CD4-positive, alpha-beta T cell treated with Interleukin-4 for 1 hour (primary cell): ENCODE results near the gene GRIK5.
A peak's percentile ranks its signal among the peaks of the same experiment; 100 is the strongest.

ENCODE experiments used
- DNase-seq, 2 donors: peaks; one replicate each; pipeline ENCODE4 v3.0.0-alpha.2; 2020 to 2022

GRIK5 gene

GRCh38 chr19:41984961-41985360, 85.0 kb downstream of the GRIK5 start:
- no peak for DNase-seq

GRCh38 chr19:41981724-41982123, 88.3 kb downstream of the GRIK5 start:
- no peak for DNase-seq

DNA sequence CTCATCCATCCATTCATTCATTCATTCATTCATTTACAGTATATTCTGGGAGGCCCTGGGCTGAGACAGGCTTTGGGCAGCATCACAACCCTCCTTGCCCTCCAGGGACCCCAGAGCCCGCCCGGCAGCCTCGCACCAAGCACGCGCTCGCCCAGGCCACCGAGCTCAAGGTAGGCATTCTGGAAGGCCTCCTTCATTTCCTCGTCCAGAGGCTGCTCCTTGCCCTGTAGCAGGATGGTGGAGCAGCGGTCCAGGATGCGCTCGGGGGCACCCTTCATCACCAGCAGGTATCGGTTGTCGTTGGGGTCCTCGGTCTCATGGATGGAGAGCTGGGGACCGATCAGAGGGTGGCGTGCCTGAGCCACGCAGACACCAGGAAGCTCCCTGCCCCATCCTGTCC, 91.5 kb downstream of the GRIK5 start:
- no peak for DNase-seq

- no peak for DNase-seq
These were observed 92.1 kb downstream of the GRIK5 start for GRCh38 chr19:41977916-41978315.

DNA sequence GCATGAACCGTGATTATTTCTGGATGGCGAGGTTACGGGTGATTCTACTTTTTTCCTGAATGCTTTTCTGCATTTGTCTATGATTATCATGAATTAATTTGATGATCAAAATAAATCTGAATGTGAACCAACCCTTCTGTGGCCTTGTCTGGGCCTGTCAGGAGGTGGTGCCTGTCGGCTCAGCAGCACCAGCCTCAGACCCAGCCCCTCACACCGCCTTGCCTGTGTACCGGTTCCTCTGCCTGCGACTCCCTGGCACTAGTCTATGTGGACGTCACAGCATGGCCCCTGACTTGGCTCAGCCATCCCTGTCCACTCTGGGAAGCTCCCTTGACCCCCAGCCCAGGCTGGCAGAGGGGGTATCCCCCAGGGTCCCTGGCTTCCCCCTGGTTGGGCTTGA, 95.4 kb downstream of the GRIK5 start:
- DNase-seq, result no peak

GRCh38 chr19:41971363-41971762, 98.6 kb downstream of the GRIK5 start:
- DNase-seq, result no peak

DNA sequence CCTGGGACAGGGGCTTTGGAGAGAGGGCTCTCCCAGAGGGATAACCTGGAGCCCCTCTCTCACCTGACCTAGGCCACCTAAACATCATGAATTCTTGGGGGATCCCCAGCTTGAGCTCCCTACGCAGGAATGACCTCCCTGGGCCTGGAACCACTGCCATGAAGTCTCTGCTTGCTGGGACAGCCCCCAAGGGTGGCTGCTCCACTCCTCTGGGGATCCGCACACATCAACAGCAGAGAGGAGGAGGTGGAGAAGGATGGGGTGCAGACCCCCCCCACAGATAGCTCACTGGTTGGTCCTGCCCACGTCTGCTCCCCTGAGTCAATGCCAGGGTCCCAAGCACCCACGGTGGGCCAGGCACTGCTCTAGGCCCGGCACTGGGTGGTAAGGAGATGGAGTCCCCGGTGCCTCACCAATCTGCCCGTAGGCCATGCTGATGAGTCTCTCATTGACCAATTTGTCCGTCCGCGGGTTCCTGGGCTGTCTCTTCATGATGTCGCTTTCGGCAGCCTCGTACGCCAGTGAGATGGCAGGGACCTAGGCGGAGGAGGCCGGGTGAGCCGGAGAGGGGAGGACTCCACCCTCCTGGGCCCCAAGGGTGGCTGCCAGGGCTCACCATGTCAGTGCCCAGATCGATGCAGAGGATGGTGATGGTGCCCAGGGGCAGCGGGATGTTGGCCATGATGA, 100.1 kb downstream of the GRIK5 start:
- no peak for DNase-seq

GRCh38 chr19:41968751-41969595, 101.0 kb downstream of the GRIK5 start:
- DNase-seq, result no peak

GRCh38 chr19:41967054-41967783, 102.8 kb downstream of the GRIK5 start:
- DNase-seq, result no peak

GRCh38 chr19:41965106-41965505, 104.9 kb downstream of the GRIK5 start:
- no peak for DNase-seq

DNA sequence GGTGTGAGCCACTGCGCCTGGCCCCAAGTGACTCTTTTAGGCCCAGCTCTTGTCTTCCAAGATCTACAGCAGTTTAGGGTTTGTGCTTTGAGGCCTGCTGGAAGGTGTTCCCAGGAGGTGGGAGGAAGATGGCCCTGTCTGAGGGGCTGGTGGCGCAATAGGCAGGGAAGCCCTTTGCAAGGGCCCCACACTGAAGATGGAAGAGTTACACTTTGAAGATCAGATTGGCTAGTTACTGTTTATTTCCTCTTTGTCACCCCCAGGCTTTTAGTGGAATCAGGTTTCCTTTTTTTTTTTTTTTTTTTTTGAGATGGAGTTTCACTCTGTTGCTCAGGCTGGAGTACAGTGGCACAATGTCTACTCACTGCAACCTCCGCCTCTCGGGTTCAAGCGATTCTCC, 109.0 kb downstream of the GRIK5 start:
- DNase-seq, result no peak

- DNase-seq, result peak; percentile 89
These were observed 110.7 kb downstream of the GRIK5 start, which contains the start of gene RABAC1 for GRCh38 chr19:41959056-41960053. RABAC1 (minus strand) TSS chr19:41959321; CDS start chr19:41959292, 29 bp downstream.

GRCh38 chr19:41958367-41959055, 111.5 kb downstream of the GRIK5 start:
- DNase-seq, result peak; percentile 80 to 84

DNA sequence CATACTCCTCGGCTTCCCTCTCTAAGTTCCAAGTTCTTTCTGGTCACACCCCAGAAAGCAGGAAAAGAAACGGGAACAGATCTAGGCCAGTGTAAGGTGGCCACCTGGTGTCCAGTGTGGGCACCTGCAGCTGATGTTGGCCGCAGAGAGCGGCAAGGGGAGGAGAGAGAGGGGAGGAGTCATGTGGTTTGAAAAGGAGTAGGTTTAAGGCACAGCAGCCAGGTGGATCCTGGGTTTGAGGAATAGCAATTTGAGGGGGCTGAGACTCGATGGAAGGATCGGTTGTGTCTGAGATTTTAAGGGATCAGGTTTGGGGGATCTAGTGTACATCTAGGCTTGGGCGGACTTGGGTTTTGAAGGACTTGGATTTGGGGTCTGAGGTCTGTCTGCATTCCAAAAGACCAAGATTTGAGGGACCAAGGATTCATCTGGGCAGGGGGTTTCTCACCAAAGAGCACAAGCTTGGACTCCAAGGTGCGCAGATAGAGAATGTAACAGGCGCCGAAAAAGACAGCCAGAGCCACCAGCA, 112.1 kb downstream of the GRIK5 start:
- DNase-seq, result peak; percentile 56 to 62

- DNase-seq, result no peak
These were observed 112.7 kb downstream of the GRIK5 start for GRCh38 chr19:41957161-41957837.

DNA sequence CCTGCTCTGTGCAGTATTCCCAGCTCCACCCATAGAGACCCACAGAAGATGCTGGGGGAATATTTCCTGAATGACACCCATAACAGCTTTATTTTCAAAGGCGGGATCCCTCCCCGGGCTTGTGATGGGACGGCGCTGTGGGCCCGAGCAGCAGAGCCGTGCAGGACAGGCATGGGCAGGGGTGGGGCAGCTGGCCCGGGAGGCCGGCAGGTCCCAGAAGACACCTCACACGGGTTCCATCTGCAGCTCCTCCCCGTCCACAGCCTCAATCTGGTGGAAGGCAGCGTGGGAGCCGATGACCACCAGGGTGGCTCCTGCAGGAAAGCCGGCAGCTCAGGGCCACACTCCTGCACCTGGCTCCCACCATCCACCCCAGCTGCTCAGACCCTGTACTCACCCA, 113.4 kb downstream of the GRIK5 start:
- no peak for DNase-seq

- DNase-seq, result no peak
These were observed 114.5 kb downstream of the GRIK5 start for GRCh38 chr19:41955521-41955920.

- peak; percentile 84 for DNase-seq
These were observed 118.3 kb downstream of the GRIK5 start for GRCh38 chr19:41951686-41952172.
